Caco-2 (cell line): ENCODE data around the gene KRTAP19-7. TPM values are rescaled to one million over a fixed set of nuclear protein-coding genes. Genes with fewer than 3 reads are reported as not detected.

Source experiments
- BruUV-seq: library from RNA; stranded (reverse); fragments of 400-500 nt; replicated peaks from 2 replicates; lab custom pipeline; 2021; lab: Mats Ljungman, UMichigan
- CTCF ChIA-PET: fragments of 300-600 bp; sonication (Branson Sonifier 250); formaldehyde crosslinking; loops from one replicate; lab custom pipeline; 2022; ENCODE audit warnings: antibody characterized with exemption; lab: Charles Lee
- POLR2A ChIA-PET: fragments of 300-600 bp; sonication (Branson Sonifier 250); formaldehyde crosslinking; loops from one replicate; lab custom pipeline; 2022; ENCODE audit warnings: antibody characterized with exemption; lab: Charles Lee
- DNase-seq, 2 experiments: peaks; one replicate each; pipeline versions ENCODE4 v3.0.0 to v3.0.0-alpha.2; 2020 to 2022
- H3K27me3 ChIP-seq: replicated peaks from 2 replicates; pipeline ENCODE4 v1.6.0; 2011; ENCODE audit warnings: low read length; ENCODE audit not compliant: control insufficient read depth, insufficient read depth
- H3K36me3 ChIP-seq: 2 replicates; pipeline ENCODE4 v1.5.1; 2011; ENCODE audit warnings: low read length; ENCODE audit not compliant: control insufficient read depth, insufficient read depth
- H3K4me1 ChIP-seq: fragments of 250-450 bp; sonication (Bioruptor Pico); 2 replicates; pipeline ENCODE4 v1.5.1; 2020; ENCODE audit warnings: mild to moderate bottlenecking
- H3K4me3 ChIP-seq: 2 replicates; pipeline ENCODE4 v1.5.1; 2011; ENCODE audit warnings: low read depth, mild to moderate bottlenecking, control low read depth, low read length
- H3K9me3 ChIP-seq: fragments of 250-450 bp; sonication (Bioruptor Pico); 2 replicates; pipeline ENCODE4 v1.5.1; 2020; ENCODE audit warnings: mild to moderate bottlenecking, moderate library complexity
- H3K27ac Mint-ChIP-seq: one replicate; pipeline ENCODE4 v1.8.0; 2022; ENCODE audit warnings: mixed read lengths; ENCODE audit not compliant: unreplicated experiment
- H3K27me3 Mint-ChIP-seq: one replicate; pipeline ENCODE4 v1.8.0; 2022; ENCODE audit warnings: mixed read lengths; ENCODE audit not compliant: insufficient read depth, unreplicated experiment
- H3K36me3 Mint-ChIP-seq: one replicate; pipeline ENCODE4 v1.8.0; 2022; ENCODE audit warnings: mild to moderate bottlenecking, mixed read lengths; ENCODE audit not compliant: insufficient read depth, unreplicated experiment
- H3K4me1 Mint-ChIP-seq: one replicate; pipeline ENCODE4 v1.8.0; 2022; ENCODE audit warnings: low read depth, mixed read lengths; ENCODE audit not compliant: unreplicated experiment
- H3K4me3 Mint-ChIP-seq: one replicate; pipeline ENCODE4 v1.8.0; 2022; ENCODE audit warnings: mild to moderate bottlenecking, moderate library complexity, mixed read lengths; ENCODE audit not compliant: unreplicated experiment
- H3K9me3 Mint-ChIP-seq: one replicate; pipeline ENCODE4 v1.8.0; 2022; ENCODE audit warnings: mixed read lengths; ENCODE audit not compliant: unreplicated experiment
- CTCF ChIP-seq, 2 experiments: fragments of 200-600 bp in 1 of 2; IDR thresholded peaks; 1 replicate in 1 of 2; 2 replicates in 1 of 2; pipeline versions ENCODE4 v1.5.1 to v1.8.0; 2011 to 2022; ENCODE audit warnings: antibody characterized with exemption in 1 of 2, control low read depth in 1 of 2, inconsistent platforms in 1 of 2, low read depth in 1 of 2, low read length in 1 of 2, mild to moderate bottlenecking in 1 of 2, moderate library complexity in 1 of 2; ENCODE audit not compliant: insufficient read depth in 1 of 2, severe bottlenecking in 1 of 2, unreplicated experiment in 1 of 2
- intact Hi-C: fragments of 100-400 bp; cut with micrococcal nuclease; formaldehyde crosslinking; loops from one replicate; pipeline ENCODE4 v1.10.0; 2022; ENCODE audit not compliant: unreplicated experiment
- total RNA-seq: library from RNA; stranded (reverse); gene quantifications from 2 replicates; pipeline ENCODE4 v1.2.3, GENCODE V29; 2022

KRTAP19-7 gene
- total RNA-seq, 1 experiment from 2014 or later, result not detected

DNA sequence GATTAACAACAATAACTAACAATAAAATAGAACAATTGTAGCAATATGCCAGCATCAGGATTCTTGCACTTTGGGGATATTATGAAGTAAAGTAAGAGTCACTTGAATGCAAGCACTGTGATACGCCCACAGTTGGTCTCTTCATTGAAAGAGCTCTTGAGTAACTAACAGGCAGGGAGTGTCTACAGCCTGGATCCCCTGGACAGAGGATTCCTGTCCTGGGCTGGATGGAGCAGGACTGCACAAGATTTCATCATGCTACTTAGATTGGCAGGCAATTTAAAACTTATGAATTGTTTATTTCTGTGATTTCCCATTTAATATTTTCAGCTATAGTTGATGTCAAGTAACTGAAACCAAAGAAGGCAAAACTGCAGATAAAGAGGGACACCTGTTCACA lies 45.4 kb downstream of the KRTAP19-7 start:
- no peaks in the 10 kb centered on the region for H3K4me1 ChIP-seq
- intact Hi-C loops, result no loop called here
- no peaks in the 10 kb centered on the region for H3K9me3 Mint-ChIP-seq
- no peak for DNase-seq
- no peaks in the 10 kb centered on the region for H3K27me3 ChIP-seq
- BruUV-seq, result no TSS peak
- no peak overlapping the region for H3K4me3 Mint-ChIP-seq
- no peak for TF ChIP-seq CTCF (IDR thresholded peaks at IDR 0.05; ENCODE audit: insufficient read depth in 1 of 2, low read depth in 1 of 2, low read length in 1 of 2, severe bottlenecking in 1 of 2, unreplicated experiment in 1 of 2)
- H3K9me3 ChIP-seq, result no peaks in the 10 kb centered on the region
- H3K36me3 Mint-ChIP-seq, result no peaks in the 10 kb centered on the region
- H3K36me3 ChIP-seq, result no peaks in the 10 kb centered on the region
- H3K4me3 ChIP-seq, result no peak overlapping the region
- no peaks in the 10 kb centered on the region for H3K4me1 Mint-ChIP-seq
- no peaks in the 10 kb centered on the region for H3K27me3 Mint-ChIP-seq
- H3K27ac Mint-ChIP-seq, result no peak overlapping the region
- ChIA-PET POLR2A (no interaction called here), CTCF (no interaction called here)

Other genes with a start within 250 kb of the KRTAP19-7 start
- not detected in 2 replicates for gene KRTAP26-1, start 241.0 kb downstream of the KRTAP19-7 start, total RNA-seq
- not detected in 2 replicates for gene KRTAP27-1, start 223.6 kb downstream of the KRTAP19-7 start, total RNA-seq
- gene KRTAP23-1, start 212.7 kb downstream of the KRTAP19-7 start, total RNA-seq, result not detected in 2 replicates
- not detected in 2 replicates for gene KRTAP13-2, start 189.0 kb downstream of the KRTAP19-7 start, total RNA-seq
- not detected in 2 replicates for gene KRTAP13-1, start 165.3 kb downstream of the KRTAP19-7 start, total RNA-seq
- gene KRTAP13-3, start 135.4 kb downstream of the KRTAP19-7 start, total RNA-seq, result not detected in 2 replicates
- not detected in 2 replicates for gene KRTAP13-4, start 131.1 kb downstream of the KRTAP19-7 start, total RNA-seq
- not detected in 2 replicates for gene KRTAP15-1, start 121.0 kb downstream of the KRTAP19-7 start, total RNA-seq
- gene KRTAP19-1, start 80.9 kb downstream of the KRTAP19-7 start, total RNA-seq, result not detected in 2 replicates
- not detected in 2 replicates for gene KRTAP19-2, start 73.9 kb downstream of the KRTAP19-7 start, total RNA-seq
- not detected in 2 replicates for gene KRTAP19-3, start 69.3 kb downstream of the KRTAP19-7 start, total RNA-seq
- gene KRTAP19-4, start 64.1 kb downstream of the KRTAP19-7 start, total RNA-seq, result not detected in 2 replicates
- gene KRTAP19-5, start 59.2 kb downstream of the KRTAP19-7 start, total RNA-seq, result not detected in 2 replicates
- not detected in 2 replicates for gene KRTAP19-6, start 19.4 kb downstream of the KRTAP19-7 start, total RNA-seq
- gene KRTAP22-2, start 29.1 kb upstream of the KRTAP19-7 start, total RNA-seq, result not detected in 2 replicates
- gene KRTAP6-3, start 31.1 kb upstream of the KRTAP19-7 start, total RNA-seq, result not detected in 2 replicates
- gene KRTAP6-2, start 37.6 kb upstream of the KRTAP19-7 start, total RNA-seq, result not detected in 2 replicates
- not detected in 2 replicates for gene KRTAP22-1, start 39.8 kb upstream of the KRTAP19-7 start, total RNA-seq
- not detected in 2 replicates for gene KRTAP6-1, start 52.6 kb upstream of the KRTAP19-7 start, total RNA-seq
- not detected in 2 replicates for gene KRTAP20-1, start 55.1 kb upstream of the KRTAP19-7 start, total RNA-seq
- gene KRTAP20-4, start 59.3 kb upstream of the KRTAP19-7 start, total RNA-seq, result not detected in 2 replicates
- gene KRTAP20-2, start 73.9 kb upstream of the KRTAP19-7 start, total RNA-seq, result not detected in 2 replicates
- not detected in 2 replicates for gene KRTAP20-3, start 81.5 kb upstream of the KRTAP19-7 start, total RNA-seq
- gene KRTAP21-3, start 157.5 kb upstream of the KRTAP19-7 start, total RNA-seq, result not detected in 2 replicates
- gene KRTAP21-2, start 185.9 kb upstream of the KRTAP19-7 start, total RNA-seq, result not detected in 2 replicates
- gene KRTAP21-1, start 194.1 kb upstream of the KRTAP19-7 start, total RNA-seq, result not detected in 2 replicates